Pancreas (tissue), 10 donors: Measurements from ENCODE around the gene NFX1. TPM values are rescaled to one million over a fixed set of nuclear protein-coding genes. Genes with fewer than 3 reads are reported as not detected.
"Not testable (repeated sequence)": the region's sequence is repeated elsewhere in the genome, so short reads cannot be mapped to it uniquely, and the experiment has no call there.

ENCODE experiments used
- ATAC-seq, 4 donors: fragments of 200-7000 bp; cut with Tn5 transposase; one replicate each; pipeline versions ENCODE4 v1.8.0 to v1.9.1; 2020; ENCODE audit warnings: mild to moderate bottlenecking in 4 of 4, moderate library complexity in 4 of 4
- DNase-seq, 6 donors: peaks; one replicate each; pipeline ENCODE4 v3.0.0-alpha.2; 2020
- FAIRE-seq: peaks from 2 replicates; lab custom pipeline; 2012; peaks lifted over from hg19 to GRCh38; lab: Jason Lieb, UNC
- H3K27ac ChIP-seq, 4 donors: fragments of 200-600 bp; sonication (generic); 1 replicate in 3 of 4; 2 replicates in 1 of 4; pipeline versions ENCODE4 v1.5.0 to v1.8.0; 2020
- H3K27me3 ChIP-seq, 4 donors: fragments of 200-600 bp; one replicate each; pipeline ENCODE4 v1.8.0; 2021
- H3K36me3 ChIP-seq, 3 donors: fragments of 200-600 bp; sonication (generic) in 1 of 3; one replicate each; pipeline versions ENCODE4 v1.5.0 to v1.8.0; 2020 to 2021
- H3K4me1 ChIP-seq, 3 donors: fragments of 200-600 bp; one replicate each; pipeline ENCODE4 v1.8.0; 2021
- H3K4me3 ChIP-seq, 4 donors: fragments of 200-600 bp; sonication (generic) in 2 of 4; one replicate each; pipeline versions ENCODE4 v1.5.0 to v1.8.0; 2020 to 2021
- H3K9me3 ChIP-seq, 4 donors: fragments of 200-600 bp; one replicate each; pipeline ENCODE4 v1.8.0; 2021
- WGBS, 2 donors: extraction: QIAGEN DNeasy Blood & Tissue Kit; methylation state at CpG; one replicate each; pipeline ENCODE4 v1.1.7; 2013; 5-methylcytosine and 5-hydroxymethylcytosine counted together
- intact Hi-C, 3 donors: fragments of 100-400 bp; cut with DNase I; formaldehyde crosslinking; loops; one replicate each; pipeline versions ENCODE4 v1.11.1 to v1.14.2; 2022
- polyA plus RNA-seq, 2 donors: library from polyadenylated mRNA; stranded (reverse); fragments of 200-250 nt; gene quantifications; one replicate each; pipeline ENCODE4 v1.2.3, GENCODE V29; 2013
- total RNA-seq, 6 donors: library from RNA; stranded (reverse); fragmentation: NEBNext Ultra II Directional in 4 of 6; extraction: Animal tissue kit (Norgen Biotek cat#: 25700) in 4 of 6; gene quantifications; one replicate each; pipeline versions ENCODE4 v1.2.1 to v1.2.4, GENCODE V29; 2021 to 2023
- TF ChIP-seq, protein P1 (sequence below), 4 donors: fragments of 200-600 bp; sonication (generic) in 3 of 4; IDR thresholded peaks; one replicate each; pipeline versions ENCODE4 v1.5.0 to v1.8.0; 2021; ENCODE audit warnings: antibody characterized with exemption in 4 of 4
- donor health status: healthy with polysubstance abuse.
- donor health status: DM: no; HTN: no; CAD: no; lungs with moderate emphysema.
- donor health status: DM: no; HTN: no; CAD: no.
- donor health status: control.
- donor health status: control.
- donor health status: Bipolar disorder and iron deficiency.
- donor health status: DM: yes; HTN: yes; CAD: no.
- donor health status: DM: no; HTN: no; CAD: no.
- donor health status: DM: no; HTN: no; CAD: no.
- donor health status: DM: yes; HTN: yes; CAD: no.

Gene NFX1
- total and polyA plus RNA-seq, 8 donors, result 8.2 to 19.2 (median 16.5) TPM

DNA sequence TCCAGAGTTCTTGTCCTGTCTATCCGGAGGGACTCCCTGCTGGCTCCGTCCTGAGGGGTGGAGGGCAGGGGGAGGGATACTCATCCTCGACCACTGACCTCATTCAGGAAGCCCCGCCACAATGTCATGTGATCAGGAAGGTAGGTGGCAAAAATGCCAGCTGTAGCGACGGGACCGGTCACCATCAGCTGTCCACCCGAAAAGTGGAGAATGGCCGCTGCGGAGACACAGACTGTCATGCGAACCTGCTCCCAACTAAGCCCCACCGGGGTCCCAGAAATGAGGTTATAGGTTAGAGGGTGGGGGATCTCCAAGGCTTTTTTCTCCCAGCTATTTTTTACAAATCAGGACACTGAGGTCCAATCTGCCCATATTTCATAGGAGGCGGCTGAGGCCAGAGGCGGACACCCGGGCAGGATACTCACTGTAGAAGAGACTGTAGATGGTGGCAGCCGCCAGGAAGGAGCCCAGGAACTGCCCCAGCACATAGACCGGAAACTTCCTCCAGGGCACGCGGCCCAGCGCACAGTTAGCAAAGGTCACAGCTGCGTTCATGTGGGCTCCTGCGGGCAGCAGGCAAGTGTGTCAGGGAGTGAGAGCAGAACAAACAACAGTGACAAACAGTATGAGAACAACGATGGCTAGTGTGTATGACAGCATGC, 95.8 kb downstream of the NFX1 start:
- ATAC-seq, H3K36me3 ChIP-seq, H3K9me3 ChIP-seq, H3K4me1 ChIP-seq, H3K27ac ChIP-seq, FAIRE-seq, H3K27me3 ChIP-seq, H3K4me3 ChIP-seq, DNase-seq, intact Hi-C loops: not testable (repeated sequence)
- WGBS, 2 donors, result 88 to 91% methylated on average over 22 to 23 of the region's 23 CpGs

DNA sequence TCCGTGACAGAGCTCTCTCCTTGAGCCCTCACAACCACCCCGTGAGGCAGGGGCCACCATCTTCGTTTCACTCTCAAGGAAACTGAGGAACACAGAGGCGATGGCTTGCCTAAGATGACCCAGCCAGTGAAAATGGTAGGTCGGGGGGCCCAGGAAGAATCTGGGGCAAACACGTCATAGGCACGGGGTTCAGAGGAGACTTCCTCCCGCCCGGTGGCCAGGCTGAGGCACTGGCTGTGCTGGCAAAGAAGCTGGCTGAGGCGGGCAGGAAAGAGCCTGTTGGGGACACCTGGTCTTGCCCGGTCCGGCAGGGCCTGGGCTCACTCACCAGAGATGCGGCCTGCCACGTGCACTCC, 96.3 kb downstream of the NFX1 start:
- H3K36me3 ChIP-seq, H3K4me3 ChIP-seq, FAIRE-seq, H3K9me3 ChIP-seq, H3K27me3 ChIP-seq, intact Hi-C loops, DNase-seq, ATAC-seq, H3K4me1 ChIP-seq, H3K27ac ChIP-seq: not testable (repeated sequence)
- 90 to 94% methylated on average over 4 to 12 of the region's 14 CpGs for WGBS, 2 donors

DNA sequence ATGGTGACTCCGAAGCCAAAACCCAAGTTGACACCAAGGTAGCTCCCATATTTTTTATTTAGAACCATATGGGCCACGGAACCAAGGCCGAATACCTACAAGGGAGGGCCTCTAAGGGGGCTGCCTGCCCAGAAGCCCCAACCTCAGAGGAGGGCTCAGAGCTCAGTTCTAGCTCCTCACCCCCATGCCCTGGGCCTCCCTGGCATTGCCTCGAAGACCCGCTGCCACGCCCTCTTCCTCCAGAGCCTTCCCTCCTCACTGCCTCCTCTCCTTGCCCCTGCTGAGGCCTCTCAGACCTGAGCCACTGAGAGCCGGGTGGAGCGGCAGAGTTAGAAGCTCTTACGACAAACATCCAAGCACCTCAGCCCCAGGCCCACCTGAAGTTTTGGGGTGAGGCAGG, 96.7 kb downstream of the NFX1 start:
- H3K4me3 ChIP-seq, DNase-seq, H3K36me3 ChIP-seq, intact Hi-C loops, H3K27me3 ChIP-seq, ATAC-seq, H3K9me3 ChIP-seq, H3K27ac ChIP-seq, FAIRE-seq: not testable (repeated sequence)
- WGBS, 2 donors, result 91 to 94% methylated on average over 8 to 9 of the region's 9 CpGs
- H3K4me1 ChIP-seq, result peaks cover 0 to 12% (median 10%) of the 10 kb centered on the region in 3 donors

DNA sequence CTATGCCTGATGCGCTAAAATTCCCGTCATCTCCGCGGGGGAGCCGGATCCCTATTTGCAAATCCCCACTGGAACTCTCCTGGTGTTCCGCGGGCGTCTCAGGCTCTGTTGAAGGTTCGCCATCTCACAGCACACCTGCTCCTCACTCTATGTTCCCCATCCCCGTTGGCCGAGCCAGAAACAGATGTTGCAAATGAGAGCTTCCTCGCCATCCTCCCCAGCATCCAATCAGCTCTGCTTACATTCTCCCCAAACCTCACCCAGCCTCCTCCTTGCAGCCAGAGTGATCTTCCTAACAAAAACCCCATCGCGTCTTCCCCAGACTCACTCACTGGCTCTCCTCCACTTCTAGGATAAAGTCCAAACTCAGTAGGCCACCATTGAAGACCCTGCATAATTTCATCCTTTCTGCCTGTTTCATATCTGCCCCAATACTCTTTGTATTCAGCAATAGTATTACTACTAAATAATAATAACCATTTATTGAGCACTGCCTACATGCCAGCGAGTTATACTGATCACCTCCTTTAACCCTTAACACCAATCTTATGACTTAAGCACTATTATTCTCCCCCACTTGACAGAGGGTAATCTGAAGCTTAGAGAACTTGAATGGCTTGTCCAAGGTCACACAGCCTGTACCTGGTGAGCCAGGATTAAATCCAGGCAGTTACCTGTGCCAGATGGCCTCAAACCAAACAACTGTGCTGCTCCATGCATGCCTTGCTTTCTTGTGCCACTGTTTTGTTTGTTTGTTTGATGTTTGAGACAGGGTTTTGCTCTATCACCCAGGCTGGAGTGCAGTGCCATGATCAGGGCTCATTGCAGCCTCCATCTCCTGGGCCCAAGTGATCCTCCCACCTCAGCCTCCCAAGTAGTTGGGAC, 98.0 kb downstream of the NFX1 start:
- Histone ChIP-seq H3K4me1 (peaks cover 0 to 13% (median 11%) of the 10 kb centered on the region in 3 donors), H3K27ac (no peak overlapping the region), H3K27me3 (no peaks in the 10 kb centered on the region), H3K36me3 (no peaks in the 10 kb centered on the region), H3K9me3 (no peaks in the 10 kb centered on the region), H3K4me3 (no peak overlapping the region)
- intact Hi-C loops, result no loop called here
- 80 to 83% methylated on average over 15 of the region's 15 CpGs for WGBS, 2 donors
- DNase-seq, result peak in 3 of 6 donors; percentile 47 to 61 (median 52)
- ATAC-seq, result peak in 2 of 4 donors; percentile 17 to 40
- no peak for FAIRE-seq
- TF ChIP-seq, protein P1, sequence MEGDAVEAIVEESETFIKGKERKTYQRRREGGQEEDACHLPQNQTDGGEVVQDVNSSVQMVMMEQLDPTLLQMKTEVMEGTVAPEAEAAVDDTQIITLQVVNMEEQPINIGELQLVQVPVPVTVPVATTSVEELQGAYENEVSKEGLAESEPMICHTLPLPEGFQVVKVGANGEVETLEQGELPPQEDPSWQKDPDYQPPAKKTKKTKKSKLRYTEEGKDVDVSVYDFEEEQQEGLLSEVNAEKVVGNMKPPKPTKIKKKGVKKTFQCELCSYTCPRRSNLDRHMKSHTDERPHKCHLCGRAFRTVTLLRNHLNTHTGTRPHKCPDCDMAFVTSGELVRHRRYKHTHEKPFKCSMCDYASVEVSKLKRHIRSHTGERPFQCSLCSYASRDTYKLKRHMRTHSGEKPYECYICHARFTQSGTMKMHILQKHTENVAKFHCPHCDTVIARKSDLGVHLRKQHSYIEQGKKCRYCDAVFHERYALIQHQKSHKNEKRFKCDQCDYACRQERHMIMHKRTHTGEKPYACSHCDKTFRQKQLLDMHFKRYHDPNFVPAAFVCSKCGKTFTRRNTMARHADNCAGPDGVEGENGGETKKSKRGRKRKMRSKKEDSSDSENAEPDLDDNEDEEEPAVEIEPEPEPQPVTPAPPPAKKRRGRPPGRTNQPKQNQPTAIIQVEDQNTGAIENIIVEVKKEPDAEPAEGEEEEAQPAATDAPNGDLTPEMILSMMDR (IDR thresholded peaks at IDR 0.05), result no peak

DNA sequence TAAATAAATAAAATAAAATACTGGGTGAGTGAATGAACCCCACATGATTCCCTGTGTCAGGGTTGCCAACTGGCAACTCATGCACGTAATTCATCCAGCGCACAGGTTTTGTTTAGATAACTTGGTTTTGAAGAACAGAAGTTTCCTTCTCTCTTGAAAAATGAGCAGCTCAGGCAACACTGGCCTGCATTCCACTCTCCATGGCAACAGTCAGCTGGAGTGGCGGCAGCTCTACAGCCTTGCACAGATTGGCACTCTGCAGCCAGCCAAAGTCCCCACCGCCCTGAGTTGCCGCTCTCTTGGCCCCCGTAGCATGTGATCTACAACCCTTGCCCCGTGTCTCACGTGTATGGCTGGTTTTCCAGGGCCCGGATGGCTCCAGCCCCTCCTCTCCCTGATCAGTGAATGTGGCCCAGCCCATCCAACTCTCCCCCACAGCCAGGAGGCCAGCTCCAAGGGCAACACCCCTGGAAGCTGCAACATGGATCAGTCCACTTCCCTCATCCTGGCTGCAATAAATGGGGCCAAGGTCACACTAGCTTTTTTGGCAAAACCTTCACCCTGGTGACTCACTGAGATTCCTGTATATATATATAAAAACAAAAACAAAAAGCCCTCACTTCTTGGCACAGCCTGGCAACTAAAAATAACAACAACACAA, 100.9 kb downstream of the NFX1 start:
- intact Hi-C loops, result not testable (repeated sequence)

DNA sequence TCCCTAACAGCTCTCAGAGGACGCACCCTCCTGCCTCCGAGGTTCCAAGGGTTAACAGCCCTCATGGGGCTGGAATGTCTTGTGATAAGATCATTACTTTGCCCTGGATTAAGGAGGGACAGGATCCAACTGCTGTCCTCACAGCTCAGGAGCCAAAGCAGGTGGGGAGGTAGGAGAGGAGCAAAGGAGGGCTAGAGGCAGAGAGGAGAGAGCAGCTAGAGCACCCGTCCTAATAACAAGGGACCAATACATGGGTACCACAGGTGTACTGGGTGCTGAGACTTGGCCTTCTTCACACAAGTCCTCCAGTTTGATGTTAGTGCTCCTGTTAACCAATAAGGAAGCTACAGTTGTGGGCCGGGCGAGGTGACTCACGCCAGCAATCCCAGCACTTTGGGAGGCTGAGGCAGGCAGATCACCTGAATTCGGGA, 102.3 kb downstream of the NFX1 start:
- FAIRE-seq, H3K27me3 ChIP-seq, H3K27ac ChIP-seq, H3K9me3 ChIP-seq, H3K36me3 ChIP-seq, intact Hi-C loops, H3K4me3 ChIP-seq, DNase-seq, ATAC-seq: not testable (repeated sequence)
- 64 to 66% methylated on average over 7 of the region's 7 CpGs for WGBS, 2 donors
- H3K4me1 ChIP-seq, result peaks cover 0 to 13% (median 11%) of the 10 kb centered on the region in 3 donors

More for the DNA sequence above, 100.9 kb downstream of the NFX1 start:
- peaks cover 0 to 13% (median 11%) of the 10 kb centered on the region in 3 donors for H3K4me1 ChIP-seq
- H3K27me3 ChIP-seq, H3K9me3 ChIP-seq, FAIRE-seq, H3K4me3 ChIP-seq, H3K36me3 ChIP-seq: not testable (repeated sequence)
- peak in 5 of 6 donors; percentile 81 to 92 (median 85) for DNase-seq
- H3K27ac ChIP-seq, result peak overlapping the region; percentile 78 to 92 (median 86)
- 6 to 7% methylated on average over 8 to 9 of the region's 9 CpGs for WGBS, 2 donors
- ATAC-seq, result peak; percentile 54 to 76 (median 67)

DNA sequence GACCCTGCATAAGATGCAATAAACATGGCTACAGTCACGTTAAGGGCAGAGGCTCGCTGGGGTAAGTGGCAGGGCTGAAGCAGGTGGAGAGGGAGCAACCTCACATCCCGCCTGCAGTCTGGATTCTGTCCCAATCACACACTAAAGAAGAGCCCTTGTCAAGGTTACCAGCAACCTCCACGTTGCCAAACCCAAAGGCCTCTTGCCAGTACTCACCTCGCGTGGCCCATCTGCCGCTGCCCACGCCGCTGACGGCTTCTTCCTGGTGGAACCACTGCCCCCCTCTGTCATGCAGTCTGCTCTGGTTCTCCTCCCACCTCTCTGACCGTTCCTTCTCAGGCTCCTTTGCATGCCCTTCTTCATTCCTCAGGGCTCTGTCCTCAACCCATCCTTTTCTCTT, 103.3 kb downstream of the NFX1 start:
- Histone ChIP-seq H3K27ac (no peak overlapping the region), H3K4me1 (peaks cover 0 to 11% (median 11%) of the 10 kb centered on the region in 3 donors), H3K4me3 (no peak overlapping the region), H3K36me3 (no peaks in the 10 kb centered on the region), H3K9me3 (no peaks in the 10 kb centered on the region), H3K27me3 (no peaks in the 10 kb centered on the region)
- 47 to 58% methylated on average over 11 of the region's 11 CpGs for WGBS, 2 donors
- intact Hi-C loops, result no loop called here
- no peak for FAIRE-seq
- DNase-seq, result peak in 1 of 6 donors; percentile 33
- TF ChIP-seq, protein P1 (IDR thresholded peaks at IDR 0.05), result no peak
- no peak for ATAC-seq

DNA sequence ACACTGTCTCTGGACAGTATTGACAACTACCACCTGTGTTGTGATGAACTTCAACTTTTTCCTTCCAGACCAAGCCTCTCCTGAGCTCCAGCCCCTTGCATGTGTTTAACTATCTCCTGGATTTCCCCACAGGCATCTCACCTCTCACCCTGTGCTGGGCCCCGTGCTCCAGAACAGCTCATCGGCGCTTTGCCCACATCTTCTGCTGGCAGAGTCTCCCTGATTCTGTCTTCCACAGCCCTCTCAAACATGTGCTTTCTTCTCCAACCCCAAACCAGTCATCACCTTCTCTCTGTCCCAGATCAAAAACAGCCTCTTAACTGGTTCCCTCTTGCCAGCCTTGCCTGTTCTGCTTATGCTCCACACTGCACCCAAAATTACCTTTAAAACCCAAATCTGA, 103.7 kb downstream of the NFX1 start:
- H3K9me3 ChIP-seq, H3K27ac ChIP-seq, intact Hi-C loops, ATAC-seq, H3K36me3 ChIP-seq, H3K4me3 ChIP-seq, DNase-seq, H3K27me3 ChIP-seq, FAIRE-seq: not testable (repeated sequence)
- H3K4me1 ChIP-seq, result peaks cover 0 to 11% (median 10%) of the 10 kb centered on the region in 3 donors
- WGBS, 2 donors, result 76 to 84% methylated on average over 3 of the region's 3 CpGs

DNA sequence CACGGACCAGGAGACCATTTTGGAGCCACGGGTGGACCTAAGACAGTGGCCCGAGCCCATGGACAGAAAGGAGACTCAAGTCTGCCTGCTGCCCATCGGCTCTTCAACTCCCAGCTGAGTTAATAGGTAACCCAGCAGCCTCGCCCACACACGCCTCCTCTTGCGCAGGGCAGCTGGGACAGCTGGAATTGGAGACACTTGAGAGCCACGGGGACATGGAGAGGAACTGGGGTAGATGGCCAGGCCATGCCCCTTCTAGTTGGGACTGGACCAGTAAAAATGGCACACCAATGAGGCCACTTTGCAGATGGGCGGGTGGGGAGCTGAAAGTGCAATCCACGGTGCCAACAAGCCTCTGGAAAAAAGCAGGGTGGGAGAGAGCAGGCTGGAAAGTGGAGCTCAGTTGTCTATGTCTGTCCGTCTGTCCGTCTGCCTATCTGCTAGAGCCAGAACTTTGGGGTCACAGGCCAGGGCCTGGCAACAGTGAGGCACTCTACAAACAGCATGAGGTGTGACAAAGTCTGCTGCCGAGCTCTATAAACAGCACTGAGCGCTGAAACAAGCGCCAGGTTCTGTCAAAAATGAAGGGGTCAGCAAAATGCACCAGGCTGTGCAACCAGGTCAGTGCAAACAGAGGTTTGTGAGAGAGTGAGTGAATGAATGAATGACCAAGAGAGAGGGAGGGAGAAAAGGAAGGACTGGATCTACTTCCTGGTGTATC, 105.0 kb downstream of the NFX1 start:
- ATAC-seq (peak in 1 of 4 donors; percentile 46), DNase-seq (peak in 5 of 6 donors; percentile 52 to 65 (median 59))
- H3K27me3 ChIP-seq, FAIRE-seq, H3K27ac ChIP-seq, H3K4me3 ChIP-seq, H3K36me3 ChIP-seq, intact Hi-C loops, H3K9me3 ChIP-seq: not testable (repeated sequence)
- WGBS, 2 donors, result 51 to 56% methylated on average over 14 to 15 of the region's 15 CpGs
- H3K4me1 ChIP-seq, result peaks cover 0 to 11% (median 10%) of the 10 kb centered on the region in 3 donors
